Activated naive CD4-positive, alpha-beta T cell treated with anti-CD3 and anti-CD28 coated beads, Interleukin-2, amount 50 U/mL, for 72 hours (primary cell): ENCODE data around the gene CNTNAP2. TPM values are rescaled to one million over a fixed set of nuclear protein-coding genes. Genes with fewer than 3 reads are reported as not detected.
A peak's percentile ranks its signal among the peaks of the same experiment; 100 is the strongest.

Experiments
- ATAC-seq, 2 donors: fragments of 150-1000 bp; cut with Tn5 transposase; 2 replicates each; pipeline ENCODE4 v1.10.0; 2021; ENCODE audit warnings: mild to moderate bottlenecking in 2 of 2, moderate library complexity in 2 of 2
- DNase-seq, 2 donors: peaks; one replicate each; pipeline ENCODE4 v3.0.0; 2021 to 2022; ENCODE audit warnings: low spot score in 2 of 2
- H3K27ac Mint-ChIP-seq, 2 donors: one replicate each; pipeline ENCODE4 v1.8.0; 2022; ENCODE audit warnings: mild to moderate bottlenecking in 2 of 2, mixed read lengths in 2 of 2
- H3K36me3 Mint-ChIP-seq, 2 donors: one replicate each; pipeline ENCODE4 v1.8.0; 2022; ENCODE audit warnings: mixed read lengths in 2 of 2
- H3K9me3 Mint-ChIP-seq, 2 donors: one replicate each; pipeline ENCODE4 v1.8.0; 2022; ENCODE audit warnings: mixed read lengths in 2 of 2
- total RNA-seq, 2 donors: library from RNA; stranded (reverse); gene quantifications; one replicate each; pipeline ENCODE4 v1.2.3, GENCODE V29; 2022

The CNTNAP2 gene
- total RNA-seq, 2 donors from 2014 or later = not detected

- Mint-ChIP-seq H3K27ac (no peak overlapping the region), H3K9me3 (peaks cover 6 to 12% of the 10 kb centered on the region in 2 donors), H3K36me3 (no peaks in the 10 kb centered on the region)
- ATAC-seq (no peak), DNase-seq (no peak)
Measured at GRCh38 chr7:147196481-147196880, 1079.9 kb downstream of the CNTNAP2 start.

- DNase-seq (no peak), ATAC-seq (no peak)
- no peak overlapping the region for H3K27ac Mint-ChIP-seq
- peaks cover 6 to 12% of the 10 kb centered on the region in 2 donors for H3K9me3 Mint-ChIP-seq
- H3K36me3 Mint-ChIP-seq = no peaks in the 10 kb centered on the region
Measured at GRCh38 chr7:147197006-147197405, 1080.4 kb downstream of the CNTNAP2 start.

GRCh38 chr7:147199868-147200267 is 1083.3 kb downstream of the CNTNAP2 start:
- no peak for DNase-seq
- no peak overlapping the region for H3K27ac Mint-ChIP-seq
- no peak for ATAC-seq
- H3K36me3 Mint-ChIP-seq = no peaks in the 10 kb centered on the region
- H3K9me3 Mint-ChIP-seq = peaks cover 6 to 7% of the 10 kb centered on the region in 2 donors

- H3K36me3 Mint-ChIP-seq = no peaks in the 10 kb centered on the region
- H3K9me3 Mint-ChIP-seq = peaks cover 10% of the 10 kb centered on the region in 2 donors
- DNase-seq (no peak), ATAC-seq (no peak)
- H3K27ac Mint-ChIP-seq = no peak overlapping the region
Measured at GRCh38 chr7:147207988-147208387, 1091.4 kb downstream of the CNTNAP2 start.

GRCh38 chr7:147231275-147231674 is 1114.7 kb downstream of the CNTNAP2 start:
- ATAC-seq (no peak), DNase-seq (no peak)
- Mint-ChIP-seq H3K9me3 (peaks cover 13 to 26% of the 10 kb centered on the region in 2 donors), H3K27ac (no peak overlapping the region), H3K36me3 (no peaks in the 10 kb centered on the region)

- ATAC-seq (no peak), DNase-seq (no peak)
- no peak overlapping the region for H3K27ac Mint-ChIP-seq
- peaks cover 9 to 11% of the 10 kb centered on the region in 2 donors for H3K9me3 Mint-ChIP-seq
- H3K36me3 Mint-ChIP-seq = no peaks in the 10 kb centered on the region
Measured at GRCh38 chr7:147235645-147236382, 1119.2 kb downstream of the CNTNAP2 start.

- no peak overlapping the region for H3K27ac Mint-ChIP-seq
- no peak for ATAC-seq
- H3K9me3 Mint-ChIP-seq = peaks cover 3 to 17% of the 10 kb centered on the region in 2 donors
- DNase-seq = no peak
- H3K36me3 Mint-ChIP-seq = no peaks in the 10 kb centered on the region
Measured at GRCh38 chr7:147240468-147240867, 1123.9 kb downstream of the CNTNAP2 start.

GRCh38 chr7:147245274-147245673 is 1128.7 kb downstream of the CNTNAP2 start:
- Mint-ChIP-seq H3K9me3 (peaks cover 7 to 18% of the 10 kb centered on the region in 2 donors), H3K27ac (no peak overlapping the region), H3K36me3 (no peaks in the 10 kb centered on the region)
- DNase-seq (peak in 1 of 2 donors; percentile 22), ATAC-seq (peak in 1 of 2 donors; percentile 48)

GRCh38 chr7:147249956-147250355 is 1133.4 kb downstream of the CNTNAP2 start:
- ATAC-seq (no peak), DNase-seq (no peak)
- Mint-ChIP-seq H3K9me3 (peaks cover 6 to 8% of the 10 kb centered on the region in 2 donors), H3K27ac (no peak overlapping the region), H3K36me3 (no peaks in the 10 kb centered on the region)

- no peak for ATAC-seq
- Mint-ChIP-seq H3K27ac (no peak overlapping the region), H3K9me3 (peaks cover 6 to 18% of the 10 kb centered on the region in 2 donors), H3K36me3 (no peaks in the 10 kb centered on the region)
- DNase-seq = no peak
Measured at GRCh38 chr7:147251751-147252325, 1135.2 kb downstream of the CNTNAP2 start.

- ATAC-seq (no peak), DNase-seq (no peak)
- Mint-ChIP-seq H3K9me3 (peaks cover 10 to 14% of the 10 kb centered on the region in 2 donors), H3K27ac (no peak overlapping the region), H3K36me3 (no peaks in the 10 kb centered on the region)
Measured at GRCh38 chr7:147261693-147262092, 1145.1 kb downstream of the CNTNAP2 start.

- no peak for DNase-seq
- H3K36me3 Mint-ChIP-seq = no peaks in the 10 kb centered on the region
- peaks cover 5 to 10% of the 10 kb centered on the region in 2 donors for H3K9me3 Mint-ChIP-seq
- ATAC-seq = no peak
- H3K27ac Mint-ChIP-seq = no peak overlapping the region
Measured at GRCh38 chr7:147265528-147265927, 1148.9 kb downstream of the CNTNAP2 start.

- H3K27ac Mint-ChIP-seq = no peak overlapping the region
- no peak for DNase-seq
- peaks cover 15 to 21% of the 10 kb centered on the region in 2 donors for H3K9me3 Mint-ChIP-seq
- no peak for ATAC-seq
- no peaks in the 10 kb centered on the region for H3K36me3 Mint-ChIP-seq
Measured at GRCh38 chr7:147276106-147276505, 1159.5 kb downstream of the CNTNAP2 start.

- no peak for ATAC-seq
- Mint-ChIP-seq H3K9me3 (peaks cover 15 to 17% of the 10 kb centered on the region in 2 donors), H3K27ac (no peak overlapping the region), H3K36me3 (no peaks in the 10 kb centered on the region)
- DNase-seq = no peak
Measured at GRCh38 chr7:147276783-147277370, 1160.3 kb downstream of the CNTNAP2 start.

GRCh38 chr7:147279514-147279913 is 1162.9 kb downstream of the CNTNAP2 start:
- peaks cover 7 to 12% of the 10 kb centered on the region in 2 donors for H3K9me3 Mint-ChIP-seq
- H3K27ac Mint-ChIP-seq = no peak overlapping the region
- H3K36me3 Mint-ChIP-seq = no peaks in the 10 kb centered on the region
- no peak for ATAC-seq
- DNase-seq = no peak

GRCh38 chr7:147279964-147280374 is 1163.4 kb downstream of the CNTNAP2 start:
- Mint-ChIP-seq H3K9me3 (peaks cover 4 to 10% of the 10 kb centered on the region in 2 donors), H3K36me3 (no peaks in the 10 kb centered on the region), H3K27ac (no peak overlapping the region)
- no peak for ATAC-seq
- no peak for DNase-seq

- no peak for ATAC-seq
- no peaks in the 10 kb centered on the region for H3K9me3 Mint-ChIP-seq
- H3K36me3 Mint-ChIP-seq = no peaks in the 10 kb centered on the region
- no peak for DNase-seq
- no peak overlapping the region for H3K27ac Mint-ChIP-seq
Measured at GRCh38 chr7:147282204-147282603, 1165.6 kb downstream of the CNTNAP2 start.
